HEK293 (cell line): Measurements from ENCODE around the gene ADK.

Experiments
- CTCF ChIP-seq: fragments of 450-650 bp; formaldehyde crosslinking; IDR thresholded peaks from 2 replicates; pipeline ENCODE4 v1.5.1; 2016; ENCODE audit warnings: missing biosample characterization, missing genetic modification characterization
- PRDM6 ChIP-seq: fragments of 450-650 bp; formaldehyde crosslinking; IDR thresholded peaks from 2 replicates; pipeline ENCODE4 v1.5.1; 2017; ENCODE audit warnings: missing biosample characterization, missing genetic modification characterization
- SETDB1 ChIP-seq: IDR thresholded peaks from one replicate; pipeline ENCODE4 v1.6.1; 2017; ENCODE audit warnings: mild to moderate bottlenecking, low read length, moderate library complexity, mixed read lengths; ENCODE audit not compliant: insufficient read length
- ZBTB8A ChIP-seq: fragments of 450-650 bp; formaldehyde crosslinking; IDR thresholded peaks from 2 replicates; pipeline ENCODE4 v1.5.1; 2016; ENCODE audit warnings: missing biosample characterization, missing genetic modification characterization
- ZNF10 ChIP-seq: fragments of 450-650 bp; formaldehyde crosslinking; IDR thresholded peaks from 2 replicates; pipeline ENCODE4 v1.5.1; 2017; ENCODE audit warnings: missing biosample characterization, missing genetic modification characterization
- ZNF214 ChIP-seq: fragments of 450-650 bp; formaldehyde crosslinking; IDR thresholded peaks from 2 replicates; pipeline ENCODE4 v1.5.1; 2017; ENCODE audit warnings: missing biosample characterization, mild to moderate bottlenecking, missing genetic modification characterization, borderline replicate concordance
- ZNF274 ChIP-seq, 2 experiments: fragments of 200-500 bp in 1 of 2; fragments of 450-650 bp in 1 of 2; sonication (Bioruptor generic) in 1 of 2; formaldehyde crosslinking in 1 of 2; IDR thresholded peaks; 2 replicates each; pipeline versions ENCODE4 v1.5.1 to v1.6.1; 2014 to 2016; ENCODE audit warnings: borderline replicate concordance in 1 of 2, inconsistent platforms in 1 of 2, low read length in 1 of 2, missing biosample characterization in 1 of 2, missing genetic modification characterization in 1 of 2

- TF ChIP-seq ZNF214 (tag by site-specific recombination), result no peak
- no peak for TF ChIP-seq PRDM6
- TF ChIP-seq CTCF (tag by site-specific recombination), result no peak
- no peak for TF ChIP-seq ZBTB8A (tag by site-specific recombination)
- TF ChIP-seq ZNF10, result no peak
- no peak for TF ChIP-seq ZNF274 (IDR thresholded peaks at IDR 0.05; ENCODE audit: low read length)
- TF ChIP-seq ZNF274 (tag by site-specific recombination; IDR thresholded peaks at IDR 0.05; ENCODE audit: borderline replicate concordance), result no peak
- TF ChIP-seq SETDB1, result no peak
Measured at GRCh38 chr10:74382663-74383062, 231.6 kb downstream of the ADK start.
